DOHH2 (cell line): ENCODE measurements around the gene TMEM88.

Experiments used
- EZH2phosphoT487 ChIP-seq: fragments of 200-600 bp; sonication (generic); IDR thresholded peaks from 2 replicates; pipeline ENCODE4 v1.6.1; 2017; ENCODE audit warnings: borderline replicate concordance, mild to moderate bottlenecking, antibody characterized with exemption, low read length, moderate library complexity, mixed read lengths
- TF ChIP-seq, protein P1 (sequence below): fragments of 200-600 bp; sonication (generic); IDR thresholded peaks from one replicate; pipeline ENCODE4 v1.5.1; 2014; ENCODE audit warnings: antibody characterized with exemption, mild to moderate bottlenecking, low read depth, low read length; ENCODE audit not compliant: poor library complexity, severe bottlenecking

GRCh38 chr17:7859028-7859427 is 4.2 kb downstream of the TMEM88 start:
- TF ChIP-seq, protein P1, sequence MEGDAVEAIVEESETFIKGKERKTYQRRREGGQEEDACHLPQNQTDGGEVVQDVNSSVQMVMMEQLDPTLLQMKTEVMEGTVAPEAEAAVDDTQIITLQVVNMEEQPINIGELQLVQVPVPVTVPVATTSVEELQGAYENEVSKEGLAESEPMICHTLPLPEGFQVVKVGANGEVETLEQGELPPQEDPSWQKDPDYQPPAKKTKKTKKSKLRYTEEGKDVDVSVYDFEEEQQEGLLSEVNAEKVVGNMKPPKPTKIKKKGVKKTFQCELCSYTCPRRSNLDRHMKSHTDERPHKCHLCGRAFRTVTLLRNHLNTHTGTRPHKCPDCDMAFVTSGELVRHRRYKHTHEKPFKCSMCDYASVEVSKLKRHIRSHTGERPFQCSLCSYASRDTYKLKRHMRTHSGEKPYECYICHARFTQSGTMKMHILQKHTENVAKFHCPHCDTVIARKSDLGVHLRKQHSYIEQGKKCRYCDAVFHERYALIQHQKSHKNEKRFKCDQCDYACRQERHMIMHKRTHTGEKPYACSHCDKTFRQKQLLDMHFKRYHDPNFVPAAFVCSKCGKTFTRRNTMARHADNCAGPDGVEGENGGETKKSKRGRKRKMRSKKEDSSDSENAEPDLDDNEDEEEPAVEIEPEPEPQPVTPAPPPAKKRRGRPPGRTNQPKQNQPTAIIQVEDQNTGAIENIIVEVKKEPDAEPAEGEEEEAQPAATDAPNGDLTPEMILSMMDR: no peak
- TF ChIP-seq EZH2phosphoT487: no peak
